ENCODE data around the gene INPP5A.

INPP5A gene

GRCh38 chr10:132743925-132744490, 206.4 kb downstream of the INPP5A start:
- H3K4me3 ChIP-seq (ENCODE audit: low read depth, low read length), result no peak overlapping the region
- DNase-seq (ENCODE audit: low read depth), result no peak
- no peak for TF ChIP-seq CTCF (IDR thresholded peaks at IDR 0.05; ENCODE audit: low read depth, low read length, missing control alignments)

GRCh38 chr10:132744839-132745238, 207.3 kb downstream of the INPP5A start:
- no peak overlapping the region for H3K4me3 ChIP-seq (ENCODE audit: low read depth, low read length)
- TF ChIP-seq CTCF (IDR thresholded peaks at IDR 0.05; ENCODE audit: low read depth, low read length, missing control alignments), result no peak
- DNase-seq (ENCODE audit: low read depth), result no peak

GRCh38 chr10:132745511-132745910, 207.9 kb downstream of the INPP5A start:
- TF ChIP-seq CTCF (IDR thresholded peaks at IDR 0.05; ENCODE audit: low read depth, low read length, missing control alignments), result no peak
- no peak overlapping the region for H3K4me3 ChIP-seq (ENCODE audit: low read depth, low read length)
- no peak for DNase-seq (ENCODE audit: low read depth)

- no peak for TF ChIP-seq CTCF (IDR thresholded peaks at IDR 0.05; ENCODE audit: low read depth, low read length, missing control alignments)
- no peak for DNase-seq (ENCODE audit: low read depth)
- H3K4me3 ChIP-seq (ENCODE audit: low read depth, low read length), result no peak overlapping the region
These were observed 208.4 kb downstream of the INPP5A start for GRCh38 chr10:132745971-132746370.

- no peak for DNase-seq (ENCODE audit: low read depth)
- no peak for TF ChIP-seq CTCF (IDR thresholded peaks at IDR 0.05; ENCODE audit: low read depth, low read length, missing control alignments)
- no peak overlapping the region for H3K4me3 ChIP-seq (ENCODE audit: low read depth, low read length)
These were observed 208.8 kb downstream of the INPP5A start for GRCh38 chr10:132746386-132746785.

- no peak for TF ChIP-seq CTCF (IDR thresholded peaks at IDR 0.05; ENCODE audit: low read depth, low read length, missing control alignments)
- no peak for DNase-seq (ENCODE audit: low read depth)
- H3K4me3 ChIP-seq (ENCODE audit: low read depth, low read length), result no peak overlapping the region
These were observed 209.4 kb downstream of the INPP5A start for GRCh38 chr10:132746801-132747625.

Measured in GM12864 (cell line).